Endothelial cell of umbilical vein (primary cell): ENCODE data around the gene ARMC3. TPM values are rescaled to one million over a fixed set of nuclear protein-coding genes. Genes with fewer than 3 reads are reported as not detected.

Experiments
- Bru-seq: library from RNA; stranded (reverse); fragments of 400-500 nt; gene quantifications from one replicate; lab custom pipeline; 2021; lab: Mats Ljungman, UMichigan
- BruChase-seq, 2 experiments: library from RNA; stranded (reverse); fragments of 400-500 nt; gene quantifications; one replicate each; lab custom pipeline; 2021; lab: Mats Ljungman, UMichigan
- BruUV-seq: library from RNA; stranded (reverse); fragments of 400-500 nt; replicated peaks from 2 replicates; lab custom pipeline; 2021; lab: Mats Ljungman, UMichigan
- CTCF ChIA-PET: fragments of 300-600, 350-600 bp; sonication (Branson Sonifier 250); formaldehyde crosslinking; loops from one replicate; lab custom pipeline; 2021; ENCODE audit warnings: antibody characterized with exemption, inconsistent platforms; lab: Charles Lee
- POLR2A ChIA-PET: fragments of 300-600, 350-600 bp; sonication (Branson Sonifier 250); formaldehyde crosslinking; loops from one replicate; lab custom pipeline; 2021; ENCODE audit warnings: antibody characterized with exemption, inconsistent platforms; lab: Charles Lee
- DNase-seq: peaks from one replicate; pipeline ENCODE4 v3.0.0-alpha.2; 2011; ENCODE audit warnings: low read depth, low spot score
- FAIRE-seq: peaks from 2 replicates; lab custom pipeline; 2011; peaks lifted over from hg19 to GRCh38; lab: Jason Lieb, UNC
- H2AFZ ChIP-seq: 2 replicates; pipeline ENCODE4 v1.6.0; 2012; ENCODE audit warnings: low read depth, low read length, control low read depth, inconsistent platforms
- H3K27ac ChIP-seq: 2 replicates; pipeline ENCODE4 v1.5.1; 2011; ENCODE audit warnings: low read depth, mild to moderate bottlenecking, control low read depth, low read length, moderate library complexity; ENCODE audit not compliant: insufficient read depth
- H3K27me3 ChIP-seq, 2 experiments: 2 replicates each; pipeline versions ENCODE4 v1.6.0 to v1.6.1; 2011; ENCODE audit warnings: low read length in 2 of 2, mixed read lengths in 1 of 2; ENCODE audit not compliant: control insufficient read depth in 2 of 2, insufficient read depth in 2 of 2
- H3K36me3 ChIP-seq, 2 experiments: 2 replicates in 1 of 2; 3 replicates in 1 of 2; pipeline ENCODE4 v1.5.1; 2011; ENCODE audit warnings: low read length in 2 of 2, mild to moderate bottlenecking in 1 of 2, moderate library complexity in 1 of 2; ENCODE audit not compliant: control insufficient read depth in 2 of 2, insufficient read depth in 2 of 2; ENCODE audit errors: extremely low read depth in 1 of 2
- H3K4me1 ChIP-seq: 3 replicates; pipeline ENCODE4 v1.5.1; 2011; ENCODE audit warnings: mild to moderate bottlenecking, low read length; ENCODE audit not compliant: control insufficient read depth, insufficient read depth; ENCODE audit errors: extremely low read depth
- H3K4me2 ChIP-seq: 2 replicates; pipeline ENCODE4 v1.6.1; 2011; ENCODE audit warnings: low read length, control low read depth, mixed read lengths; ENCODE audit not compliant: insufficient read depth
- H3K4me3 ChIP-seq, 3 experiments: fragments of 200-600 bp in 1 of 3; sonication (generic), shearing (Covaris generic) in 1 of 3; replicated peaks in 1 of 3; 2 replicates each; pipeline ENCODE4 v1.5.1; 2011 to 2016; ENCODE audit warnings: control low read depth in 3 of 3, low read length in 3 of 3, mild to moderate bottlenecking in 2 of 3, inconsistent platforms in 1 of 3, low read depth in 1 of 3, moderate library complexity in 1 of 3; ENCODE audit not compliant: insufficient read depth in 1 of 3
- H3K79me2 ChIP-seq: 2 replicates; pipeline ENCODE4 v1.6.0; 2012; ENCODE audit warnings: low read length, inconsistent platforms; ENCODE audit not compliant: control insufficient read depth, insufficient read depth
- H3K9ac ChIP-seq: replicated peaks from 2 replicates; pipeline ENCODE3; 2011; ENCODE audit warnings: low read length, control low read depth; ENCODE audit not compliant: insufficient read depth; ENCODE audit errors: extremely low read depth
- H3K9me1 ChIP-seq: replicated peaks from 3 replicates; pipeline ENCODE4 v1.6.0; 2011; ENCODE audit warnings: mild to moderate bottlenecking, low read length; ENCODE audit not compliant: control insufficient read depth, insufficient read depth; ENCODE audit errors: extremely low read depth
- H3K9me3 ChIP-seq: replicated peaks from 2 replicates; pipeline ENCODE4 v1.5.1; 2012; ENCODE audit warnings: low read length, inconsistent platforms; ENCODE audit not compliant: control insufficient read depth, insufficient read depth
- H4K20me1 ChIP-seq: replicated peaks from 2 replicates; pipeline ENCODE3; 2011; ENCODE audit warnings: mild to moderate bottlenecking, low read length; ENCODE audit not compliant: control insufficient read depth, insufficient read depth; ENCODE audit errors: extremely low read depth
- EZH2 ChIP-seq: IDR thresholded peaks from 2 replicates; pipeline ENCODE4 v1.6.1; 2012; ENCODE audit warnings: borderline replicate concordance, low read depth, mild to moderate bottlenecking, moderate library complexity, low read length, inconsistent platforms; ENCODE audit not compliant: severe bottlenecking
- FOS ChIP-seq: IDR thresholded peaks from 2 replicates; pipeline ENCODE4 v1.6.1; 2011; ENCODE audit warnings: mild to moderate bottlenecking, low read length, moderate library complexity, borderline replicate concordance; ENCODE audit not compliant: insufficient read depth
- GATA2 ChIP-seq: IDR thresholded peaks from 2 replicates; pipeline ENCODE4 v1.7.0; 2011; ENCODE audit warnings: low read depth, mild to moderate bottlenecking, moderate library complexity, mixed read lengths, low read length; ENCODE audit not compliant: insufficient read length, insufficient read depth
- JUN ChIP-seq: IDR thresholded peaks from 2 replicates; pipeline ENCODE4 v1.6.1; 2011; ENCODE audit warnings: borderline replicate concordance, low read depth; ENCODE audit not compliant: insufficient read length, insufficient read depth
- MYC ChIP-seq: IDR thresholded peaks from one replicate; pipeline ENCODE4 v1.6.1; 2011; ENCODE audit warnings: mild to moderate bottlenecking, low read depth, low read length
- POLR2A ChIP-seq: IDR thresholded peaks from 2 replicates; pipeline ENCODE4 v1.6.1; 2012; ENCODE audit warnings: low read depth, mild to moderate bottlenecking, control low read depth, low read length
- POLR2AphosphoS5 ChIP-seq: IDR thresholded peaks from 2 replicates; pipeline ENCODE4 v1.6.1; 2012; ENCODE audit warnings: low read depth, mild to moderate bottlenecking, control low read depth, low read length, moderate library complexity; ENCODE audit not compliant: insufficient read depth
- dilution Hi-C: fragments of 300-500 bp; cut with MboI; formaldehyde crosslinking; loops from one replicate; pipeline ENCODE4 v1.15.0; 2019; ENCODE audit warnings: low sequenced_read_pairs; ENCODE audit not compliant: extremely low pct_ligation_motif_present
- intact Hi-C: fragments of 100-400 bp; cut with micrococcal nuclease; formaldehyde crosslinking; loops from one replicate; pipeline ENCODE4 v1.10.0; 2022
- long read RNA-seq: library from polyadenylated mRNA; stranded (forward); transcript quantifications from one replicate; pipeline ENCODE4 v2.0.0, GENCODE V29; 2021
- polyA minus RNA-seq, 3 experiments: library from RNA; depleted of rRNA, polyadenylated mRNA; stranded (reverse); fragments of >200 nt; gene quantifications; 1 replicate in 1 of 3; 2 replicates in 2 of 3; pipeline ENCODE4 v1.2.3, GENCODE V29; 2011
- polyA plus RNA-seq, 4 experiments: library from polyadenylated mRNA; depleted of rRNA in 3 of 4; stranded (reverse) in 3 of 4; unstranded in 1 of 4; fragments of >200 nt; gene quantifications; 2 replicates each; pipeline versions ENCODE4 v1.2.1 to v1.2.3, GENCODE V29; 2011 to 2012; ENCODE audit warnings: missing spikeins in 1 of 4
- total RNA-seq: library from RNA; stranded (reverse); gene quantifications from 2 replicates; pipeline ENCODE4 v1.2.3, GENCODE V29; 2021
- TF ChIP-seq, protein P1 (sequence below), 2 donors: IDR thresholded peaks; 1 replicate in 1 of 2; 2 replicates in 1 of 2; pipeline ENCODE4 v1.5.1; 2011; ENCODE audit warnings: low read length in 2 of 2, mild to moderate bottlenecking in 2 of 2, moderate library complexity in 2 of 2, control low read depth in 1 of 2, inconsistent platforms in 1 of 2, low read depth in 1 of 2; ENCODE audit not compliant: insufficient read depth in 1 of 2; ENCODE audit errors: extremely low read depth in 1 of 2
- TF ChIP-seq, protein P2 (sequence below): IDR thresholded peaks from 2 replicates; pipeline ENCODE4 v1.6.1; 2011; ENCODE audit not compliant: insufficient read depth, insufficient read length

The ARMC3 gene
- total RNA-seq = not detected in 2 replicates
- not detected in 2 replicates for polyA plus RNA-seq
- polyA plus RNA-seq (2011; cell fraction: cytosol; rRNA removed) = not detected in 2 replicates
- not detected in 2 replicates for polyA plus RNA-seq (2011; cell fraction: nucleus; rRNA removed)
- polyA plus RNA-seq (2012) = not detected in 2 replicates
- not detected in 2 replicates for polyA minus RNA-seq
- polyA minus RNA-seq (2011; cell fraction: cytosol; rRNA and poly(A)+ RNA removed) = not detected
- polyA minus RNA-seq (2011; cell fraction: nucleus; rRNA and poly(A)+ RNA removed) = not detected in 2 replicates
- Bru-seq, nascent RNA = percentile 2 among the genes with signal in this experiment
- percentile 1 among the genes with signal in this experiment for BruChase-seq, experiment 1, labeled RNA remaining after a 6-hour chase
- percentile 1 among the genes with signal in this experiment for BruChase-seq, experiment 2, labeled RNA remaining after a 2-hour chase
- long read RNA-seq = 0 reads

DNA sequence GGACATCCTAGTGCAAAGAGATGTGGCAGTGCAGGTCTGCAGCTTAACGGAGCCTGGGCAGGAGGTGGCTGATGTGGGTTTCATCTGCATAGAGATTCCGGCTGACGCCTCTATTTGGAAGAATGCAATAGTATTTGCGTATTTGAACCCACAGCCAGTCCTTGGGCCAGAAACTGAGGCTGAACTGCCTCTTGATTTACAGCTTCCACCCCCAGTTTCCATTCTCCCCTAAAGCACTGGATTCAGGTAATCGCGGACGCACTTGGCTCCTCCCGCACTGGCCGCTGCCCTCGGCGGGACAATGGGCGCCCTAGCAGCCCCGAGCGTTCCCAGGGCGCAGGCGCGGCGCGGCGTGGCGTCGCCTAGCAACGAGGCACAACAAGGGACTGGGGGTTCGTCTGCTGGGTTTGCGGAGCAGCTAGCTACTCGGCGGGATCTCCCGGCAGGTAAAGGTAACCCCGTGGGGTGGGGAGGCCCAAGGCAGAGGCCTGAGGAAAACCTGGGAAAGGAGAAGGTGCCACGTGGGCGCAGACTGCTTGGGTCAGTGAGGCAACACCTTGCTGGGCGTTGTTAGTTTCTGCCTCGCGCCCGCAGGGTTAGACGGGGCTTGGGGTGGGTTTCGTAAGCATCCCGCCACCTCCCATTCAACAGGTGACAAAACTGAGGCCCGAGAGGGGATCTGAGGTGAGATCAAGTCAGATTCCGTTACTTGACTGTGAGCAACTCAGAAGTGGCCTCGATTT lies at the start of gene ARMC3:
Gene ARMC3 (plus strand): TSS at position 393 of the 743 bp plus-strand sequence. CDS start 3,944 bp downstream, outside the sequence.
- DNase-seq (peak; percentile 57), FAIRE-seq (peak; percentile 66)
- Histone ChIP-seq H3K4me1 (peaks cover 7% of the 10 kb centered on the region), H3K36me3 (no peaks in the 10 kb centered on the region), H3K4me3 (peak within 1 kb of the TSS in 2 of 3 experiments; percentile 16 to 22), H2AFZ (peak within 1 kb of the TSS; percentile 75), H3K27ac (no peak within 1 kb of the TSS), H3K4me2 (peak within 1 kb of the TSS; percentile 3), H3K79me2 (no peaks in the 10 kb centered on the region), H4K20me1 (no peaks in the 10 kb centered on the region), H3K9me3 (no peaks in the 10 kb centered on the region), H3K9me1 (no peaks in the 10 kb centered on the region), H3K9ac (no peak within 1 kb of the TSS), H3K27me3 (peaks cover 5 to 8% of the 10 kb centered on the region in 2 experiments)
- BruUV-seq = no TSS peak
- intact Hi-C loops = no loop called here
- dilution Hi-C loops = no loop called here
- no peak for TF ChIP-seq POLR2AphosphoS5
- ChIA-PET POLR2A (no interaction called here), CTCF (interaction anchor here (1.1 to 1.7 kb wide), 2 partner anchors 11 to 153 kb away, joined by 3 to 4 read pairs; no protein-coding TSS in a partner anchor)

- no peak for TF ChIP-seq MYC
- TF ChIP-seq POLR2A = no peak
- TF ChIP-seq EZH2 = no peak
- no peak for TF ChIP-seq JUN
- no peak for TF ChIP-seq POLR2AphosphoS5
- TF ChIP-seq, protein P1, sequence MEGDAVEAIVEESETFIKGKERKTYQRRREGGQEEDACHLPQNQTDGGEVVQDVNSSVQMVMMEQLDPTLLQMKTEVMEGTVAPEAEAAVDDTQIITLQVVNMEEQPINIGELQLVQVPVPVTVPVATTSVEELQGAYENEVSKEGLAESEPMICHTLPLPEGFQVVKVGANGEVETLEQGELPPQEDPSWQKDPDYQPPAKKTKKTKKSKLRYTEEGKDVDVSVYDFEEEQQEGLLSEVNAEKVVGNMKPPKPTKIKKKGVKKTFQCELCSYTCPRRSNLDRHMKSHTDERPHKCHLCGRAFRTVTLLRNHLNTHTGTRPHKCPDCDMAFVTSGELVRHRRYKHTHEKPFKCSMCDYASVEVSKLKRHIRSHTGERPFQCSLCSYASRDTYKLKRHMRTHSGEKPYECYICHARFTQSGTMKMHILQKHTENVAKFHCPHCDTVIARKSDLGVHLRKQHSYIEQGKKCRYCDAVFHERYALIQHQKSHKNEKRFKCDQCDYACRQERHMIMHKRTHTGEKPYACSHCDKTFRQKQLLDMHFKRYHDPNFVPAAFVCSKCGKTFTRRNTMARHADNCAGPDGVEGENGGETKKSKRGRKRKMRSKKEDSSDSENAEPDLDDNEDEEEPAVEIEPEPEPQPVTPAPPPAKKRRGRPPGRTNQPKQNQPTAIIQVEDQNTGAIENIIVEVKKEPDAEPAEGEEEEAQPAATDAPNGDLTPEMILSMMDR (IDR thresholded peaks at IDR 0.05; ENCODE audit: extremely low read depth in 1 of 2, insufficient read depth in 1 of 2, low read depth in 1 of 2, low read length in 2 of 2) = no peak
- no peak for TF ChIP-seq GATA2
- TF ChIP-seq FOS = no peak
- TF ChIP-seq, protein P2, sequence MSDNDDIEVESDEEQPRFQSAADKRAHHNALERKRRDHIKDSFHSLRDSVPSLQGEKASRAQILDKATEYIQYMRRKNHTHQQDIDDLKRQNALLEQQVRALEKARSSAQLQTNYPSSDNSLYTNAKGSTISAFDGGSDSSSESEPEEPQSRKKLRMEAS = no peak
- Histone ChIP-seq H3K9me3 (no peaks in the 10 kb centered on the region), H3K4me3 (no peak overlapping the region), H3K4me1 (no peaks in the 10 kb centered on the region), H2AFZ (no peak overlapping the region), H3K4me2 (no peak overlapping the region), H3K9ac (no peak overlapping the region), H3K27me3 (no peaks in the 10 kb centered on the region), H3K9me1 (no peaks in the 10 kb centered on the region), H4K20me1 (no peaks in the 10 kb centered on the region), H3K79me2 (no peaks in the 10 kb centered on the region), H3K27ac (no peak overlapping the region), H3K36me3 (no peaks in the 10 kb centered on the region)
- dilution Hi-C loops = no loop called here
- no peak for DNase-seq
- POLR2A ChIA-PET = no interaction called here
- BruUV-seq = no TSS peak
- CTCF ChIA-PET = no interaction called here
- intact Hi-C loops = no loop called here
- FAIRE-seq = no peak
Observed at GRCh38 chr10:22891797-22892196, 36.1 kb upstream of the ARMC3 start.
